Mesothelial cell of epicardium (in vitro differentiated cells): ENCODE results near the gene CPD. TPM values are rescaled to one million over a fixed set of nuclear protein-coding genes. Genes with fewer than 3 reads are reported as not detected.
A peak's percentile ranks its signal among the peaks of the same experiment; 100 is the strongest.
"Not testable (repeated sequence)": the region's sequence is repeated elsewhere in the genome, so short reads cannot be mapped to it uniquely, and the experiment has no call there.

Experiments used
- DNase-seq, 2 experiments: peaks; one replicate each; pipeline ENCODE4 v3.0.0; 2021; ENCODE audit warnings: low spot score in 2 of 2; ENCODE audit not compliant: unreplicated experiment in 2 of 2
- H3K27ac Mint-ChIP-seq: 2 replicates; pipeline ENCODE4 v1.8.0; 2021; ENCODE audit warnings: mixed read lengths
- H3K27me3 Mint-ChIP-seq: 2 replicates; pipeline ENCODE4 v1.8.0; 2021; ENCODE audit warnings: low read depth, mixed read lengths
- H3K36me3 Mint-ChIP-seq: 2 replicates; pipeline ENCODE4 v1.8.0; 2021; ENCODE audit warnings: mixed read lengths
- H3K4me1 Mint-ChIP-seq: 2 replicates; pipeline ENCODE4 v1.8.0; 2021; ENCODE audit warnings: mixed read lengths
- H3K4me3 Mint-ChIP-seq: 2 replicates; pipeline ENCODE4 v1.8.0; 2021; ENCODE audit warnings: mild to moderate bottlenecking, moderate library complexity, mixed read lengths
- H3K9me3 Mint-ChIP-seq: 2 replicates; pipeline ENCODE4 v1.8.0; 2021; ENCODE audit warnings: mixed read lengths
- CTCF ChIP-seq: fragments of 200-600 bp; sonication (generic); IDR thresholded peaks from one replicate; pipeline ENCODE4 v1.5.0; 2021; ENCODE audit warnings: antibody characterized with exemption; ENCODE audit not compliant: unreplicated experiment
- total RNA-seq: library from RNA; stranded (reverse); gene quantifications from 3 replicates; pipeline ENCODE4 v1.2.1, GENCODE V29; 2021

Gene CPD
- total RNA-seq, 1 donor from 2014 or later = 49.3 TPM

- no peak overlapping the region for H3K4me3 Mint-ChIP-seq
- H3K27ac Mint-ChIP-seq = no peak overlapping the region
- no peaks in the 10 kb centered on the region for H3K36me3 Mint-ChIP-seq
- DNase-seq = no peak
- no peak for TF ChIP-seq CTCF
- no peaks in the 10 kb centered on the region for H3K9me3 Mint-ChIP-seq
- peaks cover 12% of the 10 kb centered on the region for H3K27me3 Mint-ChIP-seq
- H3K4me1 Mint-ChIP-seq = peaks cover 12% of the 10 kb centered on the region
Measured at GRCh38 chr17:30337393-30337999, 41.2 kb upstream of the CPD start.

GRCh38 chr17:30339086-30339485 lies 39.6 kb upstream of the CPD start:
- Mint-ChIP-seq H3K9me3 (no peaks in the 10 kb centered on the region), H3K36me3 (no peaks in the 10 kb centered on the region), H3K4me3 (no peak overlapping the region), H3K27me3 (peaks cover 8% of the 10 kb centered on the region), H3K4me1 (peaks cover 16% of the 10 kb centered on the region), H3K27ac (no peak overlapping the region)
- DNase-seq = no peak
- no peak for TF ChIP-seq CTCF

- H3K4me3 Mint-ChIP-seq = no peak overlapping the region
- peaks cover 5% of the 10 kb centered on the region for H3K27me3 Mint-ChIP-seq
- DNase-seq = no peak
- no peaks in the 10 kb centered on the region for H3K36me3 Mint-ChIP-seq
- no peak for TF ChIP-seq CTCF
- peaks cover 26% of the 10 kb centered on the region for H3K4me1 Mint-ChIP-seq
- peak overlapping the region; percentile 95 for H3K27ac Mint-ChIP-seq
- H3K9me3 Mint-ChIP-seq = no peaks in the 10 kb centered on the region
Measured at GRCh38 chr17:30340801-30341356, 37.8 kb upstream of the CPD start.

GRCh38 chr17:30341703-30342249 lies 37.0 kb upstream of the CPD start:
- no peak for DNase-seq
- TF ChIP-seq CTCF = no peak
- Mint-ChIP-seq H3K4me1 (peaks cover 26% of the 10 kb centered on the region), H3K27me3 (peaks cover 5% of the 10 kb centered on the region), H3K27ac (no peak overlapping the region), H3K36me3 (no peaks in the 10 kb centered on the region), H3K9me3 (no peaks in the 10 kb centered on the region), H3K4me3 (no peak overlapping the region)

GRCh38 chr17:30343244-30343643 lies 35.5 kb upstream of the CPD start:
- not testable (repeated sequence) for H3K9me3 Mint-ChIP-seq, H3K36me3 Mint-ChIP-seq, H3K27ac Mint-ChIP-seq, H3K4me3 Mint-ChIP-seq, H3K27me3 Mint-ChIP-seq, DNase-seq
- H3K4me1 Mint-ChIP-seq = peaks cover 26% of the 10 kb centered on the region

- Mint-ChIP-seq H3K36me3 (no peaks in the 10 kb centered on the region), H3K27me3 (no peaks in the 10 kb centered on the region), H3K9me3 (no peaks in the 10 kb centered on the region), H3K4me1 (peaks cover 26% of the 10 kb centered on the region), H3K27ac (no peak overlapping the region), H3K4me3 (no peak overlapping the region)
- no peak for TF ChIP-seq CTCF
- DNase-seq = no peak
Measured at GRCh38 chr17:30343796-30344195, 34.9 kb upstream of the CPD start.
